BJ (cell line): Measurements from ENCODE around the gene IGF2BP3. TPM values are rescaled to one million over a fixed set of nuclear protein-coding genes. Genes with fewer than 3 reads are reported as not detected.

Experiments used
- CTCF ChIA-PET: fragments of 350-600 bp; formaldehyde crosslinking; extraction: SDS; loops from one replicate; lab custom pipeline; 2021; ENCODE audit warnings: antibody characterized with exemption, inconsistent platforms; lab: Yijun Ruan, JAX
- POLR2A ChIA-PET: fragments of 300-600 bp; sonication (Branson Sonifier 250); formaldehyde crosslinking; extraction: SDS; loops from one replicate; lab custom pipeline; 2021; ENCODE audit warnings: antibody characterized with exemption; lab: Charles Lee
- DNase-seq: peaks from one replicate; pipeline ENCODE4 v3.0.0-alpha.2; 2011; ENCODE audit warnings: low read depth
- H3K27me3 ChIP-seq: 2 replicates; pipeline ENCODE4 v1.6.0; 2011; ENCODE audit warnings: low read length; ENCODE audit not compliant: control insufficient read depth, insufficient read depth
- H3K36me3 ChIP-seq: 2 replicates; pipeline ENCODE4 v1.5.1; 2011; ENCODE audit warnings: low read length; ENCODE audit not compliant: control insufficient read depth, insufficient read depth
- H3K4me3 ChIP-seq: 2 replicates; pipeline ENCODE4 v1.5.1; 2011; ENCODE audit warnings: low read depth, mild to moderate bottlenecking, control low read depth, low read length
- CTCF ChIP-seq: IDR thresholded peaks from 2 replicates; pipeline ENCODE4 v1.5.1; 2011; ENCODE audit warnings: low read depth, mild to moderate bottlenecking, control low read depth, inconsistent platforms, low read length, moderate library complexity; ENCODE audit not compliant: insufficient read depth
- polyA plus RNA-seq: library from polyadenylated mRNA; depleted of rRNA; stranded (reverse); fragments of >200 nt; gene quantifications from 2 replicates; pipeline ENCODE4 v1.2.3, GENCODE V29; 2011

Gene IGF2BP3
- polyA plus RNA-seq, 1 experiment, result 14.4 TPM

GRCh38 chr7:23373151-23374004 is 96.9 kb downstream of the IGF2BP3 start:
- CTCF ChIA-PET, result interaction anchor here (2.8 kb wide), 1 partner anchor 15 kb away, joined by 10 read pairs; no protein-coding TSS in a partner anchor
- Histone ChIP-seq H3K4me3 (no peak overlapping the region), H3K36me3 (no peaks in the 10 kb centered on the region), H3K27me3 (no peaks in the 10 kb centered on the region; the same call in 1 of the 2 replicates)
- no peak for TF ChIP-seq CTCF
- POLR2A ChIA-PET, result no interaction called here
- DNase-seq, result no peak

- CTCF ChIA-PET, result interaction anchor here (0.6 to 2.8 kb wide), 2 partner anchors 14 to 61 kb away, joined by 3 to 10 read pairs; no protein-coding TSS in a partner anchor
- Histone ChIP-seq H3K36me3 (no peaks in the 10 kb centered on the region), H3K4me3 (no peak overlapping the region), H3K27me3 (no peaks in the 10 kb centered on the region; the same call in 1 of the 2 replicates)
- no peak for DNase-seq
- no peak for TF ChIP-seq CTCF
- POLR2A ChIA-PET, result no interaction called here
Measured at GRCh38 chr7:23372611-23373010, 97.7 kb downstream of the IGF2BP3 start.

- TF ChIP-seq CTCF, result no peak
- Histone ChIP-seq H3K27me3 (no peaks in the 10 kb centered on the region; the same call in 1 of the 2 replicates), H3K4me3 (no peak overlapping the region), H3K36me3 (no peaks in the 10 kb centered on the region)
- DNase-seq, result no peak
- POLR2A ChIA-PET, result no interaction called here
- CTCF ChIA-PET, result interaction anchor here (2.8 kb wide), 1 partner anchor 13 kb away, joined by 10 read pairs; no protein-coding TSS in a partner anchor
Measured at GRCh38 chr7:23371654-23372053, 98.6 kb downstream of the IGF2BP3 start.

- no peaks in the 10 kb centered on the region; the same call in 1 of the 2 replicates for H3K27me3 ChIP-seq
- ChIA-PET POLR2A (no interaction called here), CTCF (no interaction called here)
- TF ChIP-seq CTCF, result no peak
- no peak for DNase-seq
- H3K36me3 ChIP-seq, result no peaks in the 10 kb centered on the region
- no peak overlapping the region for H3K4me3 ChIP-seq
Measured at GRCh38 chr7:23369695-23370404, 100.4 kb downstream of the IGF2BP3 start.

GRCh38 chr7:23369100-23369499 is 101.2 kb downstream of the IGF2BP3 start:
- no peak for TF ChIP-seq CTCF
- no peak for DNase-seq
- ChIA-PET POLR2A (no interaction called here), CTCF (interaction anchor here (1.0 kb wide), 1 partner anchor 11 kb away, joined by 3 read pairs; no protein-coding TSS in a partner anchor)
- Histone ChIP-seq H3K4me3 (no peak overlapping the region), H3K27me3 (no peaks in the 10 kb centered on the region; the same call in 1 of the 2 replicates), H3K36me3 (no peaks in the 10 kb centered on the region)
